HL-60 (cell line): ENCODE measurements around the gene TULP4.
"Not testable (repeated sequence)": the region's sequence is repeated elsewhere in the genome, so short reads cannot be mapped to it uniquely, and the experiment has no call there.

Experiments
- DNase-seq, 2 experiments: peaks; one replicate each; pipeline ENCODE4 v3.0.0-alpha.2; 2010 to 2020; ENCODE audit warnings: low read depth in 1 of 2, low spot score in 1 of 2
- H3K27ac ChIP-seq: fragments of 250-450 bp; sonication (Bioruptor Pico); replicated peaks from 2 replicates; pipeline ENCODE4 v1.5.1; 2020; ENCODE audit warnings: mild to moderate bottlenecking, moderate library complexity
- H3K27me3 ChIP-seq: fragments of 250-450 bp; sonication (Bioruptor Pico); 2 replicates; pipeline ENCODE4 v1.5.1; 2021; ENCODE audit warnings: mild to moderate bottlenecking, moderate library complexity; ENCODE audit not compliant: insufficient read depth, poor library complexity, severe bottlenecking
- H3K4me3 ChIP-seq: replicated peaks from 2 replicates; pipeline ENCODE4 v1.5.1; 2011; ENCODE audit warnings: mild to moderate bottlenecking, control low read depth, low read length; ENCODE audit not compliant: insufficient read depth
- GABPA ChIP-seq: IDR thresholded peaks from 2 replicates; pipeline ENCODE4 v1.6.1; 2012; ENCODE audit warnings: low read depth
- POLR2AphosphoS5 ChIP-seq: IDR thresholded peaks from 2 replicates; pipeline ENCODE4 v1.6.1; 2012; ENCODE audit warnings: low read depth
- SPI1 ChIP-seq: IDR thresholded peaks from 2 replicates; pipeline ENCODE4 v1.6.1; 2012; ENCODE audit warnings: low read depth, mild to moderate bottlenecking, borderline replicate concordance
- TF ChIP-seq, protein P1 (sequence below): IDR thresholded peaks from one replicate; pipeline ENCODE4 v1.5.1; 2011; ENCODE audit warnings: low read length, control low read depth, inconsistent platforms; ENCODE audit not compliant: insufficient read depth
- TF ChIP-seq, protein P2 (sequence below): IDR thresholded peaks from 2 replicates; pipeline ENCODE4 v1.6.1; 2012; ENCODE audit warnings: low read depth; ENCODE audit not compliant: insufficient replicate concordance

Gene TULP4

DNA sequence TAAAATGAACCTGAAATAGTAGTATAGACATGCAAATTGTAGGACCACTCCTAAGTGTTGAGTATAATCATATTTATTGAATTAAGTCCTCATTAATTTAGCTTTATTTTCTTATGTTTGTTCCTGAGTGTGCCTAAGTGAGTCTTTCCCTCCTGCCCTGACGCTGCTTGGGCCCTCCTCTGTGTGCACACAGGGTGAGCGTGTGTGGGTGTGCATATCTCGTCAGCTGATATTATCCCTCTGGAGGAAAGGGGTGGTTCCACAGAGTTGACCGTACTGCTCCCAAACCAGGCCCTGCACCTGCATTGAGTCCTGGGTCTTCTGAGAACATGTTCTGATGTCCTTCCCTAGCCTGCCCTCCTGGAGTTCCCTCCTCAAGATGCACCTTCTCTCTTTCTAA, 28.0 kb downstream of the TULP4 start:
- Histone ChIP-seq H3K27ac (no peak overlapping the region), H3K27me3 (no peaks in the 10 kb centered on the region), H3K4me3 (no peak overlapping the region)
- TF ChIP-seq, protein P1, sequence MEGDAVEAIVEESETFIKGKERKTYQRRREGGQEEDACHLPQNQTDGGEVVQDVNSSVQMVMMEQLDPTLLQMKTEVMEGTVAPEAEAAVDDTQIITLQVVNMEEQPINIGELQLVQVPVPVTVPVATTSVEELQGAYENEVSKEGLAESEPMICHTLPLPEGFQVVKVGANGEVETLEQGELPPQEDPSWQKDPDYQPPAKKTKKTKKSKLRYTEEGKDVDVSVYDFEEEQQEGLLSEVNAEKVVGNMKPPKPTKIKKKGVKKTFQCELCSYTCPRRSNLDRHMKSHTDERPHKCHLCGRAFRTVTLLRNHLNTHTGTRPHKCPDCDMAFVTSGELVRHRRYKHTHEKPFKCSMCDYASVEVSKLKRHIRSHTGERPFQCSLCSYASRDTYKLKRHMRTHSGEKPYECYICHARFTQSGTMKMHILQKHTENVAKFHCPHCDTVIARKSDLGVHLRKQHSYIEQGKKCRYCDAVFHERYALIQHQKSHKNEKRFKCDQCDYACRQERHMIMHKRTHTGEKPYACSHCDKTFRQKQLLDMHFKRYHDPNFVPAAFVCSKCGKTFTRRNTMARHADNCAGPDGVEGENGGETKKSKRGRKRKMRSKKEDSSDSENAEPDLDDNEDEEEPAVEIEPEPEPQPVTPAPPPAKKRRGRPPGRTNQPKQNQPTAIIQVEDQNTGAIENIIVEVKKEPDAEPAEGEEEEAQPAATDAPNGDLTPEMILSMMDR: no peak
- TF ChIP-seq GABPA: no peak
- TF ChIP-seq POLR2AphosphoS5: no peak
- TF ChIP-seq, protein P2, sequence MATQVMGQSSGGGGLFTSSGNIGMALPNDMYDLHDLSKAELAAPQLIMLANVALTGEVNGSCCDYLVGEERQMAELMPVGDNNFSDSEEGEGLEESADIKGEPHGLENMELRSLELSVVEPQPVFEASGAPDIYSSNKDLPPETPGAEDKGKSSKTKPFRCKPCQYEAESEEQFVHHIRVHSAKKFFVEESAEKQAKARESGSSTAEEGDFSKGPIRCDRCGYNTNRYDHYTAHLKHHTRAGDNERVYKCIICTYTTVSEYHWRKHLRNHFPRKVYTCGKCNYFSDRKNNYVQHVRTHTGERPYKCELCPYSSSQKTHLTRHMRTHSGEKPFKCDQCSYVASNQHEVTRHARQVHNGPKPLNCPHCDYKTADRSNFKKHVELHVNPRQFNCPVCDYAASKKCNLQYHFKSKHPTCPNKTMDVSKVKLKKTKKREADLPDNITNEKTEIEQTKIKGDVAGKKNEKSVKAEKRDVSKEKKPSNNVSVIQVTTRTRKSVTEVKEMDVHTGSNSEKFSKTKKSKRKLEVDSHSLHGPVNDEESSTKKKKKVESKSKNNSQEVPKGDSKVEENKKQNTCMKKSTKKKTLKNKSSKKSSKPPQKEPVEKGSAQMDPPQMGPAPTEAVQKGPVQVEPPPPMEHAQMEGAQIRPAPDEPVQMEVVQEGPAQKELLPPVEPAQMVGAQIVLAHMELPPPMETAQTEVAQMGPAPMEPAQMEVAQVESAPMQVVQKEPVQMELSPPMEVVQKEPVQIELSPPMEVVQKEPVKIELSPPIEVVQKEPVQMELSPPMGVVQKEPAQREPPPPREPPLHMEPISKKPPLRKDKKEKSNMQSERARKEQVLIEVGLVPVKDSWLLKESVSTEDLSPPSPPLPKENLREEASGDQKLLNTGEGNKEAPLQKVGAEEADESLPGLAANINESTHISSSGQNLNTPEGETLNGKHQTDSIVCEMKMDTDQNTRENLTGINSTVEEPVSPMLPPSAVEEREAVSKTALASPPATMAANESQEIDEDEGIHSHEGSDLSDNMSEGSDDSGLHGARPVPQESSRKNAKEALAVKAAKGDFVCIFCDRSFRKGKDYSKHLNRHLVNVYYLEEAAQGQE: no peak
- TF ChIP-seq SPI1: no peak
- no peak for DNase-seq

DNA sequence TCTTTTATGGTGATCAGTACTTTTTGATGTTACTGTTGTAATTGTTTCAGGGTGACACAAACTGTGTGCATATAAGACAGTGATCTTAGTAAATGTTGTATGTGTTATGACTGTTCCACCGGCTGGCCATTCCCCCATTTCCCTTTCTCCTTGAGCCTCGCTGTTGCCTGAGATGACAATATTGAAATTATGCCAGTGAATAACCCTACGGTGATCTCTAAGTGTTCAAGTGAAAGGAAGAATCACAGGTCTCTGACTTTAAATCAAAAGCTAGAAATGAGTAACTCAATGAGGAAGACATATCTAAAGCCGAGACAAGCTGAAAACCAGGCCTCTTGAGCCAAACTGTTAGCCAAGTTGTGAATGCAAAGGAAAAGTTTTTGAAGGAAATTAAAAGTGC, 32.3 kb downstream of the TULP4 start:
- DNase-seq: no peak
- no peaks in the 10 kb centered on the region for H3K27me3 ChIP-seq
- H3K4me3 ChIP-seq: no peak overlapping the region
- no peak for TF ChIP-seq POLR2AphosphoS5
- no peak for TF ChIP-seq SPI1
- TF ChIP-seq GABPA: no peak
- TF ChIP-seq, protein P2: no peak
- TF ChIP-seq, protein P1: no peak
- H3K27ac ChIP-seq: no peak overlapping the region

DNA sequence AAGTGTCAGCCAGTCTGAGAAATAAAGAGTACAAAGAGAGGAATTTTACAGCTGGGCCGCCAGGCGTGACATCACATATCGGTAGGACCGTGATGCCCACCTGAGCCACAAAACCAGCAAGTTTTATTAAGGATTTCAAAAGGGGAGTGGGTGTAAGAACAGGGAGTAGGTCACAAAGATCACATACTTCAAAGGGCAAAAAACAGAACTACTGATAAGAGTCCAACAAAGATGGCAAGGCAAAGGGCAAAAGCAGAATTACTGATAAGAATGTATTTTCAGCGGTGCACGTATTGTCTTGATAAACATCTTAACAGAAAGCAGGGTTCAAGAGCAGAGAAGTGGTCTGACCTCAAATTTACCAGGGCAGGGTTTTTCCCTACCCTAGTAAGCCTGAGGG, 33.2 kb downstream of the TULP4 start:
- H3K27me3 ChIP-seq, DNase-seq, H3K4me3 ChIP-seq, H3K27ac ChIP-seq: not testable (repeated sequence)

DNA sequence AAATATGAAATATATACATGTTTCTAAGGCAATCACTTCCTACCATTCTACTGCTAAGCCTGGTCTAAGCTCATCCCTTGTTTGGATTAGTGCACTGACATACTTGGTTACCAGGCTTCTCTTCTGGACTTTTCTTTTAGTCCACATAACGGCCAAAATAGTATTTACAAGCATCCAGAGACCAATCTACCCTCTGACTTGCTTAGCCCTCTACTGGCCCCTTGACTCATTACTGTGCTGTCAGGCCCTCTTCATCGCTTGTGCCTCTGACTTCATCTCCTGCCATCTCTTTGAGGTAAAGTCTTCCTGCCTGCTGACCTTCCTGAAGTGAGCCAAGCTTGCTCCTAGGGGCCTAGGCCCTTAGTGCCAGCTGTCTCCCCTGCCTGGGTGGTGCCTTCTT, 35.1 kb downstream of the TULP4 start:
- H3K4me3 ChIP-seq: no peak overlapping the region
- no peak for TF ChIP-seq GABPA
- no peak for TF ChIP-seq SPI1
- TF ChIP-seq, protein P1: no peak
- no peak for TF ChIP-seq POLR2AphosphoS5
- TF ChIP-seq, protein P2: no peak
- no peak for DNase-seq
- H3K27me3 ChIP-seq: no peaks in the 10 kb centered on the region
- H3K27ac ChIP-seq: no peak overlapping the region

DNA sequence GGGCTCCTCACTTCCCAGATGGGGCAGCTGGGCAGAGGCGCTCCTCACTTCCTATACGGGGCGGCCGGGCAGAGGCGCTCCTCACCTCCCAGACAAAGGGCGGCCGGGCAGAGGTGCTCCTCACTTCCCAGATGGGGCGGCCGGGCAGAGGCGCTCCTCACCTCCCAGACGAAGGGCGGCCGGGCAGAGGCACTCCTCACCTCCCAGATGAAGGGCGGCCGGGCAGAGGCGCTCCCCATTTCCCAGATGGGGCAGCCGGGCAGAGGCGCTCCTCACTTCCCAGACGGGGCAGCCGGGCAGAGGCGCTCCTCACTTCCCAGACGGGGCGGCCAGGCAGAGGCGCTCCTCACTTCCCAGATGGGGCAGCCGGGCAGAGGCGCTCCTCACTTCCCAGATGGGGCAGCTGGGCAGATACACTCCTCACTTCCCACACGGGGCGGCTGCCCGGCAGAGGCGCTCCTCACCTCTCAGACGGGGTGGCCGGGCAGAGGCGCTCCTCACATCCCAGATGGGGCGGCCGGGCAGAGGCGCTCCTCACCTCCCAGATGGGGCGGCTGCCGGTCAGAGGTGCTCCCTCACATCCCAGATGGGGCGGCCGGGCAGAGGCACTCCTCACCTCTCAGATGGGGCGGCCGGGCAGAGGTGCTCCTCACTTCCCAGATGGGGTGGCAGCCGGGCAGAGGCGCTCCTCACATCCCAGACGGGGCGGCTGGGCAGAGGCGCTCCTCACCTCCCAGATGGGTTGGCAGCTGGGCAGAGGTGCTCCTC, 36.7 kb downstream of the TULP4 start:
- not testable (repeated sequence) for H3K27me3 ChIP-seq, DNase-seq, H3K27ac ChIP-seq, H3K4me3 ChIP-seq

DNA sequence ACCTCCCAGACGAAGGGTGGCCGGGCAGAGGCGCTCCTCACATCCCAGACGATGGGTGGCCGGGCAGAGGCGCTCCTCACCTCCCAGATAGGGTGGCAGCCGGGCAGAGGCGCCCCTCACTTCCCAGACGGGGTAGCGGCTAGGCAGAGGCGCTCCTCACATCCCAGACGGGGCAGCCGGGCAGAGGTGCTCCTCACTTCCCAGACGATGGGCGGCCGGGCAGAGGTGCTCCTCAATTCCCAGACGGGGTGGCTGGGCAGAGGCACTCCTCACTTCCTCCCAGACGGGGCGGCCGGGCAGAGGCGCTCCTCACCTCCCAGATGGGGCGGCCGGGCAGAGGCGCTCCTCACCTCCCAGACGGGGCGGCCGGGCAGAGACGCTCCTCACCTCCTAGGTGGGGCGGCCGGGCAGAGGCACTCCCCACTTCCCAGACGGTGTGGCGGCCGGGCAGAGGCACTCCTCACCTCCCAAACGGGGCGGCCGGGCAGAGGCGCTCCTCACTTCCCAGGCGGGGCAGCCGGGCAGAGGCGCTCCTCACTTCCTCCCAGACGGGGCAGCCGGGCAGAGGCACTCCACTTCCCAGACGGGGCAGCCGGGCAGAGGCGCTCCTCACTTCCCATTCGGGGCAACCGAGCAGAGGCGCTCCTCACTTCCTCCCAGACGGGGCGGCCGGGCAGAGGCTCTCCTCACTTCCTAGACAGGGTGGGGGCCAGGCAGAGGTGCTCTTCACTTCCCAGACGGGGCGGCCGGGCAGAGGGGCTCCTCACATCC, 37.4 kb downstream of the TULP4 start:
- DNase-seq, H3K27ac ChIP-seq, H3K4me3 ChIP-seq, H3K27me3 ChIP-seq: not testable (repeated sequence)
